ENCODE results near the gene RAB3GAP1. TPM values are rescaled to one million over a fixed set of nuclear protein-coding genes. Genes with fewer than 3 reads are reported as not detected.

RAB3GAP1 gene
- total RNA-seq, 1 experiment from 2014 or later: 32.0 TPM

DNA sequence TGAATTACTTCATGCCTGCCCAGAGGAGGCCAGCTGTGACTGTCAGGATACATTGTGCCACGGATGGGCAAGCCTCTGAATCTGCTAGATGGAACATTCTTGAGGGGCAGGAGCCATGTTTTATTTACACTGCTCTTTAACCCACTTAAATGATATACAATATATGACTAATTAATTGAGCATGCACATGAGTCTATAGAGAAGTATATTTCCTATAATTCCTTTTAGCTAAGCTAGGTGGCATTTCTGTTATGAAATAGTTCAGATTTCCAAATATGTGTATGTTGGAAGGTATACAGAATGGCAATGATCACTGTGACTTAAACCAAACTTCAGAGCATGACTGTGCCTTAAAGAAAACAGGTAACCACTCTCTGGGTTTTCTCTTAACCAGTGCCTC, 131.7 kb downstream of the RAB3GAP1 start:
- H2BK120ac ChIP-seq (ENCODE audit: low read depth, low read length, poor library complexity, severe bottlenecking): no peak overlapping the region
- Mint-ChIP-seq H3K4me1 (peaks cover 9 to 16% of the 10 kb centered on the region in 2 experiments), H3K9me3 (peaks cover 3 to 4% of the 10 kb centered on the region in 2 experiments; a peak in 3 of 5 replicates), H3K36me3 (ENCODE audit: insufficient read depth in 1 of 3, low read depth in 3 of 3) (no peaks in the 10 kb centered on the region), H3K27me3 (ENCODE audit: low read depth) (no peaks in the 10 kb centered on the region), H3K27ac (no peak overlapping the region), H3K4me3 (no peak overlapping the region; a peak in 1 of 5 replicates)
- no peak overlapping the region for H2BK5ac ChIP-seq (ENCODE audit: insufficient read length, low read length)
- no peak overlapping the region for H2AFZ ChIP-seq (ENCODE audit: low read length)
- no peak overlapping the region for H2BK12ac ChIP-seq (ENCODE audit: insufficient read length, low read depth, low read length)
- no peaks in the 10 kb centered on the region for H3K79me2 ChIP-seq (ENCODE audit: insufficient read depth, low read length)
- no peaks in the 10 kb centered on the region for H3K79me1 ChIP-seq (ENCODE audit: insufficient read depth, low read depth, low read length, poor library complexity, severe bottlenecking)
- no peak overlapping the region for H4K91ac ChIP-seq (ENCODE audit: insufficient read length, low read depth, low read length)
- no peak overlapping the region for H3K9ac ChIP-seq (ENCODE audit: extremely low read depth, insufficient read length, low read length)
- H3K9me3 ChIP-seq (ENCODE audit: control insufficient read depth, low read depth, low read length): no peaks in the 10 kb centered on the region
- H2AK5ac ChIP-seq (ENCODE audit: insufficient read length, low read length): no peak overlapping the region
- no peaks in the 10 kb centered on the region for H3K23me2 ChIP-seq (ENCODE audit: insufficient read length, low read depth, low read length, poor library complexity, severe bottlenecking)
- H3K27me3 ChIP-seq (ENCODE audit: insufficient read depth, low read length): no peaks in the 10 kb centered on the region
- H3K14ac ChIP-seq (ENCODE audit: insufficient read depth, low read length): no peak overlapping the region
- H3K4me2 ChIP-seq (ENCODE audit: insufficient read depth, insufficient read length, low read length): no peak overlapping the region
- H3K56ac ChIP-seq (ENCODE audit: insufficient read length, low read depth, low read length): no peak overlapping the region
- H3K4me1 ChIP-seq (ENCODE audit: insufficient read depth, low read length): 0 out of 2 replicates have a peak, but pooled peaks cover 2% of the 10 kb centered on the region
- H2BK15ac ChIP-seq (ENCODE audit: low read depth, low read length): no peak overlapping the region
- DNase-seq: no peak
- H4K8ac ChIP-seq (replicated peaks; ENCODE audit: insufficient read length, low read depth, low read length): no peak overlapping the region
- H3K18ac ChIP-seq (ENCODE audit: insufficient read length, low read depth, low read length): no peak overlapping the region
- no peak overlapping the region for H4K5ac ChIP-seq (ENCODE audit: insufficient read length, low read depth, low read length)
- TF ChIP-seq, protein P1, sequence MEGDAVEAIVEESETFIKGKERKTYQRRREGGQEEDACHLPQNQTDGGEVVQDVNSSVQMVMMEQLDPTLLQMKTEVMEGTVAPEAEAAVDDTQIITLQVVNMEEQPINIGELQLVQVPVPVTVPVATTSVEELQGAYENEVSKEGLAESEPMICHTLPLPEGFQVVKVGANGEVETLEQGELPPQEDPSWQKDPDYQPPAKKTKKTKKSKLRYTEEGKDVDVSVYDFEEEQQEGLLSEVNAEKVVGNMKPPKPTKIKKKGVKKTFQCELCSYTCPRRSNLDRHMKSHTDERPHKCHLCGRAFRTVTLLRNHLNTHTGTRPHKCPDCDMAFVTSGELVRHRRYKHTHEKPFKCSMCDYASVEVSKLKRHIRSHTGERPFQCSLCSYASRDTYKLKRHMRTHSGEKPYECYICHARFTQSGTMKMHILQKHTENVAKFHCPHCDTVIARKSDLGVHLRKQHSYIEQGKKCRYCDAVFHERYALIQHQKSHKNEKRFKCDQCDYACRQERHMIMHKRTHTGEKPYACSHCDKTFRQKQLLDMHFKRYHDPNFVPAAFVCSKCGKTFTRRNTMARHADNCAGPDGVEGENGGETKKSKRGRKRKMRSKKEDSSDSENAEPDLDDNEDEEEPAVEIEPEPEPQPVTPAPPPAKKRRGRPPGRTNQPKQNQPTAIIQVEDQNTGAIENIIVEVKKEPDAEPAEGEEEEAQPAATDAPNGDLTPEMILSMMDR (conservative IDR thresholded peaks at IDR 0.05): no peak
- H3K27ac ChIP-seq (ENCODE audit: insufficient read length, low read depth, low read length): no peak overlapping the region
- no peak overlapping the region for H3K4ac ChIP-seq (ENCODE audit: low read depth, low read length)
- WGBS (ENCODE audit: extremely low coverage, insufficient read length, low lambda C conversion rate): no CpG with 5 or more reads among the region's 1 CpG
- H3K23ac ChIP-seq (ENCODE audit: insufficient read length, low read depth, low read length): no peak overlapping the region
- no peak overlapping the region for H2BK20ac ChIP-seq (ENCODE audit: low read depth, low read length, poor library complexity, severe bottlenecking)
- no peak overlapping the region for H3T11ph ChIP-seq (ENCODE audit: low read length)
- H4K20me1 ChIP-seq (ENCODE audit: control insufficient read depth, insufficient read depth, insufficient read length): no peaks in the 10 kb centered on the region

Data from H9 (cell line).